HG03060 (cell line): ENCODE measurements around the gene CEPT1.

ENCODE experiments used
- ATAC-seq: cut with Tn5 transposase; IDR thresholded peaks from one replicate; pipeline ENCODE4 v1.9.1; 2021; ENCODE audit warnings: low read depth, moderate number of reproducible peaks; ENCODE audit not compliant: unreplicated experiment

The CEPT1 gene

GRCh38 chr1:111225091-111225490 lies 85.1 kb downstream of the CEPT1 start:
- ATAC-seq = no peak

GRCh38 chr1:111225717-111226400 lies 85.8 kb downstream of the CEPT1 start:
- ATAC-seq = no peak

- ATAC-seq = no peak
Measured at GRCh38 chr1:111227434-111227833, 87.4 kb downstream of the CEPT1 start, which contains the start of gene CHI3L2. CHI3L2 (plus strand) TSS chr1:111227713; CDS start chr1:111227730, 17 bp downstream.

- no peak for ATAC-seq
Measured at GRCh38 chr1:111227851-111228747, 88.1 kb downstream of the CEPT1 start.

- ATAC-seq = no peak
Measured at GRCh38 chr1:111228748-111229126, 88.7 kb downstream of the CEPT1 start.

GRCh38 chr1:111232134-111232533 lies 92.1 kb downstream of the CEPT1 start:
- ATAC-seq = no peak

- no peak for ATAC-seq
Measured at GRCh38 chr1:111234258-111234657, 94.2 kb downstream of the CEPT1 start.
